ENCODE results near the gene CYFIP2.

Gene CYFIP2

GRCh38 chr5:157266286-157267007 is 524 bp downstream of the CYFIP2 start (continued):
- no peak for TF ChIP-seq ZFP37 (tag by site-specific recombination; IDR thresholded peaks at IDR 0.05)
- TF ChIP-seq ZNF654 (tag by site-specific recombination; IDR thresholded peaks at IDR 0.05; ENCODE audit: low read depth): no peak
- TF ChIP-seq ZNF48 (tag by site-specific recombination; IDR thresholded peaks at IDR 0.05): no peak
- TF ChIP-seq ZBTB8A (tag by site-specific recombination; IDR thresholded peaks at IDR 0.05): peak; percentile 69; the same call in 1 of the 2 replicates
- TF ChIP-seq ZNF768 (tag by site-specific recombination; IDR thresholded peaks at IDR 0.05): no peak
- peak; percentile 69 for TF ChIP-seq ZFHX2 (tag by site-specific recombination; conservative IDR thresholded peaks at IDR 0.05)
- no peak for TF ChIP-seq MZF1 (tag by site-specific recombination; IDR thresholded peaks at IDR 0.05; ENCODE audit: borderline replicate concordance)
- 0 out of 2 replicates have a peak, but pooled peaks have one; percentile 10 for TF ChIP-seq ZNF549 (tag by site-specific recombination; IDR thresholded peaks at IDR 0.05)
- no peak for TF ChIP-seq ZNF394 (tag by site-specific recombination; IDR thresholded peaks at IDR 0.05; ENCODE audit: borderline replicate concordance)
- peak; percentile 61 for TF ChIP-seq EGR2 (tag by site-specific recombination; IDR thresholded peaks at IDR 0.05; ENCODE audit: low read depth)
- TF ChIP-seq ZXDB (tag by site-specific recombination; IDR thresholded peaks at IDR 0.05): no peak
- TF ChIP-seq PRDM6 (tag by site-specific recombination; IDR thresholded peaks at IDR 0.05): no peak
- TF ChIP-seq ZBTB20 (tag by site-specific recombination; IDR thresholded peaks at IDR 0.05): no peak; the same call in 1 of the 2 replicates
- TF ChIP-seq ZNF747 (tag by site-specific recombination; IDR thresholded peaks at IDR 0.05): no peak
- no peak for TF ChIP-seq ZNF585B (tag by site-specific recombination; IDR thresholded peaks at IDR 0.05)
- TF ChIP-seq KLF10 (tag by site-specific recombination; IDR thresholded peaks at IDR 0.05): peak; percentile 4; the same call in 1 of the 2 replicates
- TF ChIP-seq ZNF19 (tag by site-specific recombination; IDR thresholded peaks at IDR 0.05; ENCODE audit: low read depth): no peak
- no peak for TF ChIP-seq ZNF596 (tag by site-specific recombination; IDR thresholded peaks at IDR 0.05)
- peak; percentile 9; the same call in 1 of the 2 replicates for TF ChIP-seq ZNF660 (tag by site-specific recombination; IDR thresholded peaks at IDR 0.05)
- TF ChIP-seq ZNF274 (IDR thresholded peaks at IDR 0.05; ENCODE audit: low read length): no peak
- no peak for TF ChIP-seq ZNF274 (tag by site-specific recombination; IDR thresholded peaks at IDR 0.05; ENCODE audit: borderline replicate concordance)
- TF ChIP-seq ZNF560 (tag by site-specific recombination; IDR thresholded peaks at IDR 0.05; ENCODE audit: borderline replicate concordance): no peak
- no peak for TF ChIP-seq ZNF791 (tag by site-specific recombination; IDR thresholded peaks at IDR 0.05)
- TF ChIP-seq PBX3 (CRISPR knock-in tag; IDR thresholded peaks at IDR 0.05): no peak
- no peak for TF ChIP-seq ZNF701 (tag by site-specific recombination; IDR thresholded peaks at IDR 0.05)
- TF ChIP-seq ZNF677 (tag by site-specific recombination; IDR thresholded peaks at IDR 0.05): peak; percentile 49; the same call in 1 of the 2 replicates
- TF ChIP-seq ZNF555 (tag by site-specific recombination; conservative IDR thresholded peaks at IDR 0.05): no peak
- TF ChIP-seq SP3 (tag by site-specific recombination; IDR thresholded peaks at IDR 0.05): peak; percentile 63
- no peak for TF ChIP-seq ZNF510 (tag by site-specific recombination; IDR thresholded peaks at IDR 0.05; ENCODE audit: insufficient replicate concordance)
- TF ChIP-seq PRDM1 (tag by site-specific recombination; IDR thresholded peaks at IDR 0.05): no peak
- TF ChIP-seq ZNF530 (tag by site-specific recombination; IDR thresholded peaks at IDR 0.05; ENCODE audit: low read depth): no peak
- TF ChIP-seq ZNF580 (tag by site-specific recombination; IDR thresholded peaks at IDR 0.05): no peak
- no peak for TF ChIP-seq ZFP69B (tag by site-specific recombination; IDR thresholded peaks at IDR 0.05)
- TF ChIP-seq KLF1 (tag by site-specific recombination; IDR thresholded peaks at IDR 0.05): peak; percentile 42; the same call in 1 of the 2 replicates
- TF ChIP-seq TSHZ1 (tag by site-specific recombination; IDR thresholded peaks at IDR 0.05; ENCODE audit: borderline replicate concordance): no peak
